Activated T-helper 2 cell treated with anti-CD3 and anti-CD28 coated beads, Interferon-gamma antibody, Interleukin-2, Interleukin-4, amounts not matched to agents 10 μg/mL and 5 μg/mL and 100 μg/mL, durations not matched to agents 14 hours and 24 hours and 36 hours (primary cell): ENCODE results near the gene PRICKLE3. TPM values are rescaled to one million over a fixed set of nuclear protein-coding genes. Genes with fewer than 3 reads are reported as not detected.

Experiments used
- DNase-seq: peaks from one replicate; pipeline ENCODE4 v3.0.0; 2021; ENCODE audit warnings: low spot score
- H3K27ac Mint-ChIP-seq: one replicate; pipeline ENCODE4 v1.8.0; 2021; ENCODE audit warnings: mixed read lengths
- H3K27me3 Mint-ChIP-seq: one replicate; pipeline ENCODE4 v1.8.0; 2021; ENCODE audit warnings: low read depth, mixed read lengths
- H3K36me3 Mint-ChIP-seq: one replicate; pipeline ENCODE4 v1.8.0; 2021; ENCODE audit warnings: low read depth, mixed read lengths
- H3K4me1 Mint-ChIP-seq: one replicate; pipeline ENCODE4 v1.8.0; 2021; ENCODE audit warnings: low read depth, mixed read lengths
- H3K4me3 Mint-ChIP-seq: one replicate; pipeline ENCODE4 v1.8.0; 2021; ENCODE audit warnings: low read depth, mild to moderate bottlenecking, moderate library complexity, mixed read lengths
- H3K9me3 Mint-ChIP-seq: one replicate; pipeline ENCODE4 v1.8.0; 2021; ENCODE audit warnings: mixed read lengths
- intact Hi-C: fragments of 100-400 bp; cut with micrococcal nuclease; formaldehyde crosslinking; loops from one replicate; pipeline ENCODE4 v1.15.1; 2023
- total RNA-seq: library from RNA; stranded (reverse); gene quantifications from 2 replicates; pipeline ENCODE4 v1.2.3, GENCODE V29; 2022

Gene PRICKLE3
- total RNA-seq = 24.5 and 26.9 TPM in 2 replicates

- Mint-ChIP-seq H3K27me3 (no peaks in the 10 kb centered on the region), H3K27ac (peak within 1 kb of the TSS; percentile 83), H3K4me1 (peaks cover 21% of the 10 kb centered on the region), H3K9me3 (no peaks in the 10 kb centered on the region), H3K4me3 (peak within 1 kb of the TSS; percentile 86), H3K36me3 (peaks cover 20% of the 10 kb centered on the region)
- DNase-seq = peak; percentile 61
- intact Hi-C loops = loop anchor here (2.0 kb wide), 1 partner anchor 14 kb away; no protein-coding TSS in a partner anchor
Observed at GRCh38 chrX:49186125-49187027, at the start of gene PRICKLE3. Gene PRICKLE3 (minus strand): TSS chrX:49186373. CDS start chrX:49186297, 76 bp downstream.

GRCh38 chrX:49233887-49234555, 47.8 kb upstream of the PRICKLE3 start:
- Mint-ChIP-seq H3K36me3 (peaks cover 7% of the 10 kb centered on the region), H3K4me3 (no peak overlapping the region), H3K4me1 (peaks cover 29% of the 10 kb centered on the region), H3K9me3 (no peaks in the 10 kb centered on the region), H3K27me3 (no peaks in the 10 kb centered on the region), H3K27ac (no peak overlapping the region)
- DNase-seq = no peak
- intact Hi-C loops = loop anchor here (2.0 kb wide), 1 partner anchor 35 kb away; the partner anchor contains the start of gene PPP1R3F

- Mint-ChIP-seq H3K4me1 (peaks cover 29% of the 10 kb centered on the region), H3K9me3 (no peaks in the 10 kb centered on the region), H3K36me3 (peaks cover 7% of the 10 kb centered on the region), H3K27me3 (no peaks in the 10 kb centered on the region), H3K4me3 (no peak within 1 kb of the TSS), H3K27ac (no peak within 1 kb of the TSS)
- no peak for DNase-seq
- intact Hi-C loops = no loop called here
Observed at GRCh38 chrX:49233176-49233575, 47.0 kb upstream of the PRICKLE3 start, which contains the start of gene CACNA1F. Gene CACNA1F (minus strand): TSS chrX:49233340. CDS start chrX:49233309, 31 bp downstream.

GRCh38 chrX:49232525-49232924, 46.4 kb upstream of the PRICKLE3 start:
- no peak overlapping the region for H3K4me3 Mint-ChIP-seq
- peaks cover 7% of the 10 kb centered on the region for H3K36me3 Mint-ChIP-seq
- intact Hi-C loops = no loop called here
- H3K27me3 Mint-ChIP-seq = no peaks in the 10 kb centered on the region
- no peak overlapping the region for H3K27ac Mint-ChIP-seq
- H3K9me3 Mint-ChIP-seq = no peaks in the 10 kb centered on the region
- H3K4me1 Mint-ChIP-seq = peaks cover 29% of the 10 kb centered on the region
- no peak for DNase-seq

- peak overlapping the region; percentile 86 for H3K27ac Mint-ChIP-seq
- no peak for DNase-seq
- no peaks in the 10 kb centered on the region for H3K9me3 Mint-ChIP-seq
- intact Hi-C loops = no loop called here
- H3K27me3 Mint-ChIP-seq = no peaks in the 10 kb centered on the region
- H3K4me1 Mint-ChIP-seq = peaks cover 18% of the 10 kb centered on the region
- H3K4me3 Mint-ChIP-seq = peak overlapping the region; percentile 68
- no peaks in the 10 kb centered on the region for H3K36me3 Mint-ChIP-seq
Observed at GRCh38 chrX:49231333-49232000, 45.3 kb upstream of the PRICKLE3 start.

GRCh38 chrX:49230500-49231232, 44.5 kb upstream of the PRICKLE3 start:
- intact Hi-C loops = no loop called here
- Mint-ChIP-seq H3K36me3 (no peaks in the 10 kb centered on the region), H3K9me3 (no peaks in the 10 kb centered on the region), H3K4me3 (peak overlapping the region; percentile 68), H3K4me1 (peaks cover 16% of the 10 kb centered on the region), H3K27me3 (no peaks in the 10 kb centered on the region), H3K27ac (peak overlapping the region; percentile 86)
- peak; percentile 52 for DNase-seq

GRCh38 chrX:49228185-49228584, 42.0 kb upstream of the PRICKLE3 start:
- Mint-ChIP-seq H3K4me3 (no peak overlapping the region), H3K27me3 (no peaks in the 10 kb centered on the region), H3K9me3 (no peaks in the 10 kb centered on the region), H3K4me1 (peaks cover 15% of the 10 kb centered on the region), H3K27ac (no peak overlapping the region), H3K36me3 (no peaks in the 10 kb centered on the region)
- DNase-seq = no peak
- intact Hi-C loops = no loop called here

- H3K4me3 Mint-ChIP-seq = no peak overlapping the region
- no peaks in the 10 kb centered on the region for H3K9me3 Mint-ChIP-seq
Observed at GRCh38 chrX:49227726-49228125, 41.6 kb upstream of the PRICKLE3 start.

GRCh38 chrX:49226946-49227345, 40.8 kb upstream of the PRICKLE3 start:
- no peak for DNase-seq
- intact Hi-C loops = no loop called here
- Mint-ChIP-seq H3K27ac (no peak overlapping the region), H3K9me3 (no peaks in the 10 kb centered on the region), H3K36me3 (no peaks in the 10 kb centered on the region), H3K4me3 (no peak overlapping the region), H3K4me1 (peaks cover 12% of the 10 kb centered on the region), H3K27me3 (peaks cover 3% of the 10 kb centered on the region)

More at GRCh38 chrX:49227726-49228125, 41.6 kb upstream of the PRICKLE3 start:
- intact Hi-C loops = no loop called here
- Mint-ChIP-seq H3K4me1 (peaks cover 13% of the 10 kb centered on the region), H3K36me3 (no peaks in the 10 kb centered on the region), H3K27me3 (peaks cover 3% of the 10 kb centered on the region), H3K27ac (no peak overlapping the region)
- DNase-seq = no peak

- no peak overlapping the region for H3K27ac Mint-ChIP-seq
- H3K4me1 Mint-ChIP-seq = peaks cover 5% of the 10 kb centered on the region
- intact Hi-C loops = no loop called here
- no peak overlapping the region for H3K4me3 Mint-ChIP-seq
- no peaks in the 10 kb centered on the region for H3K9me3 Mint-ChIP-seq
- H3K36me3 Mint-ChIP-seq = no peaks in the 10 kb centered on the region
- no peak for DNase-seq
- peaks cover 5% of the 10 kb centered on the region for H3K27me3 Mint-ChIP-seq
Observed at GRCh38 chrX:49225858-49226257, 39.7 kb upstream of the PRICKLE3 start.

- Mint-ChIP-seq H3K27me3 (peaks cover 5% of the 10 kb centered on the region), H3K4me3 (no peak overlapping the region), H3K36me3 (no peaks in the 10 kb centered on the region), H3K4me1 (no peaks in the 10 kb centered on the region), H3K9me3 (no peaks in the 10 kb centered on the region), H3K27ac (no peak overlapping the region)
- no peak for DNase-seq
- intact Hi-C loops = no loop called here
Observed at GRCh38 chrX:49221868-49222267, 35.7 kb upstream of the PRICKLE3 start.

- Mint-ChIP-seq H3K4me3 (no peak overlapping the region), H3K27me3 (peaks cover 5% of the 10 kb centered on the region), H3K36me3 (no peaks in the 10 kb centered on the region), H3K4me1 (no peaks in the 10 kb centered on the region), H3K27ac (no peak overlapping the region), H3K9me3 (no peaks in the 10 kb centered on the region)
- no peak for DNase-seq
- intact Hi-C loops = no loop called here
Observed at GRCh38 chrX:49220100-49220499, 33.9 kb upstream of the PRICKLE3 start.
